ENCODE measurements around the gene SAP130.

The SAP130 gene

DNA sequence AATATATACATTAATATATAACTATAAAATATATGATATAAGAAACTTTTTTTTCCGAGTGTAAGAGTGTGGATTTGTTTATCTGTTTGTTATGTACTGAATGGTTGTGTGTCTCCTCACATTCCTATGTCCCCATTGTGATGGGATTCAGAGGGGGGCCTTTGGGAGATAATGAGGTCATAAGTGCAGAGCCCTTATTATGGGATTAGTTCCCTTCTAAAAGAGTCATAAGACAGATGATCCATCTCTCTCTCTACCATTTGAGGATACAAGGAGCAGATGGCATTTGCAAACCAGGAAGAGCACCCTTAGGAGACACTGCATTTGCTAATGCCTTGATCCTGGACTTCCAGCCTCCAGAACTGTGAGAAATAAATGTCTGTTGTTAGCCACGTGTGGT lies 30.3 kb upstream of the SAP130 start:
- no peak overlapping the region for H3K4me3 ChIP-seq (replicated peaks; ENCODE audit: low read depth, low read length)
- no peak for DNase-seq (ENCODE audit: low read depth)
- TF ChIP-seq, protein P1, sequence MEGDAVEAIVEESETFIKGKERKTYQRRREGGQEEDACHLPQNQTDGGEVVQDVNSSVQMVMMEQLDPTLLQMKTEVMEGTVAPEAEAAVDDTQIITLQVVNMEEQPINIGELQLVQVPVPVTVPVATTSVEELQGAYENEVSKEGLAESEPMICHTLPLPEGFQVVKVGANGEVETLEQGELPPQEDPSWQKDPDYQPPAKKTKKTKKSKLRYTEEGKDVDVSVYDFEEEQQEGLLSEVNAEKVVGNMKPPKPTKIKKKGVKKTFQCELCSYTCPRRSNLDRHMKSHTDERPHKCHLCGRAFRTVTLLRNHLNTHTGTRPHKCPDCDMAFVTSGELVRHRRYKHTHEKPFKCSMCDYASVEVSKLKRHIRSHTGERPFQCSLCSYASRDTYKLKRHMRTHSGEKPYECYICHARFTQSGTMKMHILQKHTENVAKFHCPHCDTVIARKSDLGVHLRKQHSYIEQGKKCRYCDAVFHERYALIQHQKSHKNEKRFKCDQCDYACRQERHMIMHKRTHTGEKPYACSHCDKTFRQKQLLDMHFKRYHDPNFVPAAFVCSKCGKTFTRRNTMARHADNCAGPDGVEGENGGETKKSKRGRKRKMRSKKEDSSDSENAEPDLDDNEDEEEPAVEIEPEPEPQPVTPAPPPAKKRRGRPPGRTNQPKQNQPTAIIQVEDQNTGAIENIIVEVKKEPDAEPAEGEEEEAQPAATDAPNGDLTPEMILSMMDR (IDR thresholded peaks at IDR 0.05; ENCODE audit: low read length, missing control alignments), result no peak

DNA sequence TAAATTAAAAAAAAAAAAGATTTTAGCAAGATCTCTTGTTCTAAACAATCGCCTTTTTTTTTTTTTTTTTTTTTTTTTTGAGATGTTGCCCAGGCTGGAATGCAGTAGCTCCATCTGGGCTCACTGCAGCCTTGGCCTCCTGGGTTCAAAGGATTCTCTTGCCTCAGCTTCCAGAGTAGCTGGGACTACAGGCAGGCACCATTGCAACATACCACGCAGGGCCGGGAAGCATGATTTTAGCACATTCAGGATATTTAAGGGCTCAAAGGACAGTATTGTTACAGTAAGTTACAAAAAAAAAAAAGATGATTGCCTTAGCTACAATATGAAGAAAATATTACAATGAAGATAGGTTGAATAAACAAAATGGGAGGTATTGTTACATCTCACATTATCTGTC lies 29.5 kb upstream of the SAP130 start:
- TF ChIP-seq, protein P1 (IDR thresholded peaks at IDR 0.05; ENCODE audit: low read length, missing control alignments), result no peak
- no peak overlapping the region for H3K4me3 ChIP-seq (replicated peaks; ENCODE audit: low read depth, low read length)
- DNase-seq (ENCODE audit: low read depth), result no peak

DNA sequence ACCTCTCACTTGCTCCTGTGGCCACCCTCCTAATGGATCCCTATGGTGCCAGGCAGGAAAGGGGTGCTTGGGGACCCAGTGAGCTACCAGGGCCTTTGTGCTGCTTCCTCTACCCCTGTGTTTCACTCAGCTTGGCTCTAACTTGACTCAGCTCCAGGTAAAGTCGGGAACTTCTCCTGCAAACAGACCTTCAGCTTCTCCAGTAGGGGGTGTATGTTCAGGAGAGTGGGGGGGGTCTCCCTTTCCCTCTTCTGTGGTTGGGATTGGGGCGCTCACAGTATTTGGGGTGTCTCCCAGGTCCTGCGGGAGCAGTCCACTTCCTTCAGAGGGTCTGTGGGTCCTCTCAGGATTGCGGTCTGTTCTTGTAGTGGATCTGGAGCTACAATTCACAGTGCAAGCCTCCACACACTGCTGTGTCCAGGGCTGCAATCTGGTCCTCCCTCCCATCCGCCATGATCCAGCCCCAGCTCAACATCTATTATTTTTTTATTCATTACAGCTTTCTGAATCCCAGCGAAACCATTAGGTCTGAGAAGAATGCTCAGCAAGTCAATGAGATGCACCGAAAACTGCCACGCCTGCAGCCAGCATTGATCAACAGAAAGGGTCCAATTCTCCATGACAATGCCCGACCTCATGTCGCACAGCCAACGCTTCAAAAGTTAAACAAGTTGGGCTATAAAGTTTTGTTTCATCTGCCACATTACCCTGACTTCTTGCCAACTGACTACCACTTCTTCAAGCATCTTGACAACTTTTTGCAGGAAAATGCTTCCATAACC lies 26.4 kb upstream of the SAP130 start:
- no peak for DNase-seq (ENCODE audit: low read depth)
- TF ChIP-seq, protein P1 (IDR thresholded peaks at IDR 0.05; ENCODE audit: low read length, missing control alignments), result no peak
- no peak overlapping the region for H3K4me3 ChIP-seq (replicated peaks; ENCODE audit: low read depth, low read length)

DNA sequence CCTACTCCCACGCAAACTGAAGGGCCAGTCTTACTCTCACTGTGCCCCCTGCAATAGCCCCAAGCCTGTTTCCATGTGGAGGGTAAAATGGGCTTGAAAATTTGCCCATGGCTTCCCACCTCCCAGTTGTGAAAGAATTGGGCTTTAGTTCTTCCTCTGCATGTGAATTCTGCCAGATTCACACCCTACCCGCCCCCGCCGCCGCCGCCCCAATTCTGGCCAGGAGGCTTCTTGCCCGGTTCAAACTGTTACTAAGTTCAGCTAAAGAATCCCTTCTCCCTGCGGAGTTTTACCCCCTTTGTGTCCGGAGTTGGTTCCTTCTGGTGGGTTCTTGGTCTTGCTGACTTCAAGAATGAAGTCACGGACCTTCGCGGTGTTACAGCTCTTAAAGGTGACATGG lies 25.5 kb upstream of the SAP130 start:
- no peak overlapping the region for H3K4me3 ChIP-seq (replicated peaks; ENCODE audit: low read depth, low read length)
- DNase-seq (ENCODE audit: low read depth), result no peak
- TF ChIP-seq, protein P1 (IDR thresholded peaks at IDR 0.05; ENCODE audit: low read length, missing control alignments), result no peak

DNA sequence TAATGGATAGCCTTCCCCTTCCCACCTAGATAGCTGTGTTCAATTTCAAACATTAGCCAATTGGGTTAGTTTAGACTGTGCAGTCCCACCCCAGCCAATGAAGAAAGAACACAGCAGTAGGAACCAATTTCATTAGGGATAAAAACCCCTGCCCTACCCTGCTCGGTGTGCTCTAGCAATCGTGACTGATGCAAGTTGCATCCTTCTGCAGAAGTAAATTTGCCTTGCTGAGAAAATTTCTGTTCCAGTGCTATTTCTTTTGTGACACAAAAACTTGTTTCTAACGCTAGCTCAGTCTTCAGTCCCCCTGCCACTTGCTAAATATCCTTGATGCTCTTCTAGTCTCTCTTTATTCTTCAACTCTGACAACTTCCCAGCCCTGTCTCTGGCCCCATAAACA lies 15.2 kb upstream of the SAP130 start:
- TF ChIP-seq, protein P1 (IDR thresholded peaks at IDR 0.05; ENCODE audit: low read length, missing control alignments), result no peak
- no peak overlapping the region for H3K4me3 ChIP-seq (replicated peaks; ENCODE audit: low read depth, low read length)
- DNase-seq (ENCODE audit: low read depth), result no peak

DNA sequence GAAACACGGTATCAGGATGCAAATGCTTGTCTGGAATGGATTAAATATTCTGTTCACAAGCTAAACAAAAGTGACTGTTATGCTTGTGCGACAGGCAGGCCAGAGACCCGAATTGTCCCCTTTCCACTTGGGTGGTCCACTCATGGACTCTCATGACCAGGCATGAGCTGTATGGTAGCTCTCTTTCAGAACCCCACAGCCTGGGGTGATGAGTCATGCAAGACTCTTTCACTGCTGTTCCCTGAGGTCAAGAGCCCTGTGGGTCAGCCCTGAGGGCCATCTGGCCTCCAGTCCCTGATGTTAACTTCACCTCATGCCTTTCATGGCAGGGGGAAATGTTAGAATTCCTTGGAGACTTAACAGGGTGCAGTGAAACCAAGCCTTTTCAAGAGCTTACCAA lies 13.7 kb upstream of the SAP130 start:
- TF ChIP-seq, protein P1 (IDR thresholded peaks at IDR 0.05; ENCODE audit: low read length, missing control alignments), result no peak
- no peak overlapping the region for H3K4me3 ChIP-seq (replicated peaks; ENCODE audit: low read depth, low read length)
- no peak for DNase-seq (ENCODE audit: low read depth)
